ENCODE data around the gene SULT1B1.

- TF ChIP-seq CTCF (IDR thresholded peaks at IDR 0.05 in 2 of 3, conservative IDR thresholded peaks at IDR 0.05 in 1 of 3; ENCODE audit: control insufficient read depth in 2 of 3, extremely low read depth in 1 of 3, insufficient read depth in 1 of 3, low read depth in 3 of 3, low read length in 3 of 3) (no peak), RAD21 (IDR thresholded peaks at IDR 0.05; ENCODE audit: insufficient read depth, low read depth, low read length) (no peak), SMARCA5 (IDR thresholded peaks at IDR 0.05) (no peak), JUNB (IDR thresholded peaks at IDR 0.05) (no peak), CBX5 (IDR thresholded peaks at IDR 0.05; ENCODE audit: low read depth) (no peak), MYC (IDR thresholded peaks at IDR 0.05; ENCODE audit: insufficient read depth, insufficient read length, insufficient replicate concordance, low read length, severe bottlenecking) (no peak)
Observed at GRCh38 chr4:69753686-69754085, 6.7 kb downstream of the SULT1B1 start.
